HepG2 (cell line): ENCODE data around the gene C5. TPM values are rescaled to one million over a fixed set of nuclear protein-coding genes. Genes with fewer than 3 reads are reported as not detected.

ENCODE experiments used
- ATAC-seq: fragments of 200-7000 bp; cut with Tn5 transposase; 3 replicates; pipeline ENCODE4 v1.9.1; 2020; ENCODE audit warnings: mild to moderate bottlenecking, moderate library complexity
- BruUV-seq: library from RNA; stranded (reverse); fragments of 400-500 nt; replicated peaks from 2 replicates; lab custom pipeline; 2021; lab: Mats Ljungman, UMichigan
- CTCF ChIA-PET: fragments of 300-600 bp; formaldehyde crosslinking; extraction: SDS; loops from one replicate; lab custom pipeline; 2021; ENCODE audit warnings: low total read pairs, inconsistent platforms, low intra/inter-chr PET ratio; lab: Yijun Ruan, JAX
- POLR2A ChIA-PET: fragments of 350-600 bp; sonication (Branson Sonifier 250); formaldehyde crosslinking; loops from one replicate; lab custom pipeline; 2020; ENCODE audit warnings: antibody characterized with exemption, inconsistent platforms; lab: Yijun Ruan, JAX
- DNase-seq: peaks from one replicate; pipeline ENCODE4 v3.0.0-alpha.2; 2015; ENCODE audit warnings: low spot score
- FAIRE-seq: peaks from 3 replicates; lab custom pipeline; 2011; peaks lifted over from hg19 to GRCh38; lab: Jason Lieb, UNC
- H2AFZ ChIP-seq: one replicate; pipeline ENCODE4 v1.6.1; 2011; ENCODE audit warnings: low read length, inconsistent platforms
- H3K27ac ChIP-seq: fragments of 300-600 bp; 3 replicates; pipeline ENCODE4 v1.8.0; 2011; ENCODE audit warnings: mixed run types, mild to moderate bottlenecking, mixed read lengths, low read length, inconsistent platforms; ENCODE audit not compliant: insufficient read depth; ENCODE audit errors: extremely low read length
- H3K27me3 ChIP-seq, 2 experiments: fragments of 200-600 bp in 1 of 2; 2 replicates in 1 of 2; 3 replicates in 1 of 2; pipeline versions ENCODE4 v1.6.0 to v1.8.0; 2011; ENCODE audit warnings: low read length in 2 of 2, mild to moderate bottlenecking in 2 of 2, moderate library complexity in 2 of 2, inconsistent platforms in 1 of 2; ENCODE audit not compliant: insufficient read depth in 2 of 2, control insufficient read depth in 1 of 2
- H3K36me3 ChIP-seq, 2 experiments: fragments of 200-600 bp in 1 of 2; replicated peaks in 1 of 2; 2 replicates in 1 of 2; 3 replicates in 1 of 2; pipeline versions ENCODE4 v1.5.1 to v1.8.0; 2011; ENCODE audit warnings: low read length in 2 of 2, inconsistent platforms in 1 of 2; ENCODE audit not compliant: insufficient read depth in 2 of 2, control insufficient read depth in 1 of 2
- H3K4me1 ChIP-seq: 2 replicates; pipeline ENCODE4 v1.5.1; 2012; ENCODE audit warnings: low read length, inconsistent platforms; ENCODE audit not compliant: insufficient read depth
- H3K4me2 ChIP-seq: 2 replicates; pipeline ENCODE4 v1.6.0; 2011; ENCODE audit warnings: low read depth, low read length, inconsistent platforms
- H3K4me3 ChIP-seq, 3 experiments: fragments of 200-600 bp in 1 of 3; sonication (generic), shearing (Covaris generic) in 1 of 3; replicated peaks in 1 of 3; 2 replicates each; pipeline ENCODE4 v1.5.1; 2011 to 2016; ENCODE audit warnings: low read length in 3 of 3, inconsistent platforms in 2 of 3, low read depth in 2 of 3, mild to moderate bottlenecking in 2 of 3, control low read depth in 1 of 3, mixed read lengths in 1 of 3; ENCODE audit not compliant: insufficient read depth in 1 of 3
- H3K79me2 ChIP-seq: one replicate; pipeline ENCODE4 v1.6.1; 2011; ENCODE audit warnings: low read length, inconsistent platforms; ENCODE audit not compliant: insufficient read depth
- H3K9ac ChIP-seq: 2 replicates; pipeline ENCODE4 v1.6.0; 2011; ENCODE audit warnings: mild to moderate bottlenecking, low read depth, low read length, inconsistent platforms; ENCODE audit not compliant: insufficient read depth
- H3K9me3 ChIP-seq: 2 replicates; pipeline ENCODE4 v1.5.1; 2012; ENCODE audit warnings: mild to moderate bottlenecking, low read length
- H4K20me1 ChIP-seq: 2 replicates; pipeline ENCODE4 v1.6.0; 2011; ENCODE audit warnings: inconsistent platforms, mild to moderate bottlenecking, low read length, moderate library complexity; ENCODE audit not compliant: insufficient read depth
- CBFB ChIP-seq: sonication (generic); formaldehyde crosslinking; IDR thresholded peaks from 2 replicates; pipeline ENCODE4 v1.4.0; 2020; ENCODE audit warnings: missing genetic modification reagents
- CHCHD3 ChIP-seq: sonication (generic); formaldehyde crosslinking; IDR thresholded peaks from 2 replicates; pipeline ENCODE4 v1.8.0; 2022; ENCODE audit warnings: mild to moderate bottlenecking, missing genetic modification reagents, moderate library complexity
- DPF2 ChIP-seq: sonication (generic); formaldehyde crosslinking; IDR thresholded peaks from 2 replicates; pipeline ENCODE4 v1.4.0; 2020; ENCODE audit warnings: mild to moderate bottlenecking, low read depth, missing genetic modification reagents, borderline replicate concordance
- HOXA5 ChIP-seq: sonication (generic); formaldehyde crosslinking; IDR thresholded peaks from 2 replicates; pipeline ENCODE4 v1.4.0; 2020; ENCODE audit warnings: missing genetic modification reagents
- JUND ChIP-seq: sonication (generic); formaldehyde crosslinking; IDR thresholded peaks from 2 replicates; pipeline ENCODE4 v1.8.0; 2022; ENCODE audit warnings: mild to moderate bottlenecking, missing genetic modification reagents
- ZBTB42 ChIP-seq: sonication (generic); formaldehyde crosslinking; IDR thresholded peaks from 2 replicates; pipeline ENCODE4 v1.5.0; 2020; ENCODE audit warnings: mild to moderate bottlenecking, missing genetic modification reagents
- ZNF788 ChIP-seq: sonication (generic); formaldehyde crosslinking; IDR thresholded peaks from 2 replicates; pipeline ENCODE4 v1.5.0; 2020; ENCODE audit warnings: mild to moderate bottlenecking, missing genetic modification reagents, borderline replicate concordance
- WGBS: methylation state at CpG from one replicate; pipeline ENCODE4 v1.1.6; 2017; ENCODE audit warnings: low lambda C conversion rate; 5-methylcytosine and 5-hydroxymethylcytosine counted together
- in situ Hi-C: cut with HindIII; loops from 2 replicates; pipeline ENCODE4 v1.10.0; 2017; ENCODE audit warnings: low pct_unique_long_range_greater_than_20kb; ENCODE audit not compliant: extremely low pct_ligation_motif_present
- intact Hi-C: fragments of 100-400 bp; cut with micrococcal nuclease; formaldehyde crosslinking; loops from one replicate; pipeline ENCODE4 v1.10.0; 2022; ENCODE audit not compliant: unreplicated experiment
- polyA plus RNA-seq, 8 experiments: library from polyadenylated mRNA; depleted of rRNA in 3 of 8; stranded (reverse) in 7 of 8; unstranded in 1 of 8; fragments of >200 nt; fragmentation: Illumina TruSeq in 4 of 8; extraction: Trizol in 4 of 8; gene quantifications; 2 replicates each; pipeline versions ENCODE4 v1.2.1 to v1.2.3, GENCODE V29; 2011 to 2016; ENCODE audit warnings: low read depth in 4 of 8, missing spikeins in 1 of 8, mixed read lengths in 1 of 8; ENCODE audit not compliant: insufficient read depth in 1 of 8
- total RNA-seq, 5 experiments: library from RNA; depleted of rRNA; stranded (reverse); fragments of >200 nt; fragmentation: Illumina TruSeq; extraction: Trizol; gene quantifications; 2 replicates each; pipeline ENCODE4 v1.2.3, GENCODE V29; 2016; ENCODE audit warnings: low read depth in 1 of 5
- TF ChIP-seq, protein P1 (sequence below): sonication (generic); formaldehyde crosslinking; IDR thresholded peaks from 2 replicates; pipeline ENCODE4 v1.9.0; 2021; ENCODE audit warnings: missing genetic modification reagents, borderline replicate concordance
- TF ChIP-seq, protein P2 (sequence below): sonication (generic); formaldehyde crosslinking; IDR thresholded peaks from 2 replicates; pipeline ENCODE4 v1.4.0; 2020; ENCODE audit warnings: missing genetic modification reagents, borderline replicate concordance
- TF ChIP-seq, protein P3 (sequence below): sonication (generic); formaldehyde crosslinking; IDR thresholded peaks from 2 replicates; pipeline ENCODE4 v1.5.0; 2020; ENCODE audit warnings: mild to moderate bottlenecking, low read depth, missing genetic modification reagents, borderline replicate concordance
- TF ChIP-seq, protein P4 (sequence below): sonication (generic); formaldehyde crosslinking; IDR thresholded peaks from 2 replicates; pipeline ENCODE4; 2020; ENCODE audit warnings: missing genetic modification reagents, mild to moderate bottlenecking, borderline replicate concordance
- TF ChIP-seq, protein P5 (sequence below): IDR thresholded peaks from 2 replicates; pipeline ENCODE4 v1.6.1; 2016; ENCODE audit warnings: control low read depth

The C5 gene
- total and polyA plus RNA-seq, 2 of the 13 experiments (the other 11 are each of a cell fraction or from before 2014, with no cell fraction given), result 57.6 to 192 TPM

DNA sequence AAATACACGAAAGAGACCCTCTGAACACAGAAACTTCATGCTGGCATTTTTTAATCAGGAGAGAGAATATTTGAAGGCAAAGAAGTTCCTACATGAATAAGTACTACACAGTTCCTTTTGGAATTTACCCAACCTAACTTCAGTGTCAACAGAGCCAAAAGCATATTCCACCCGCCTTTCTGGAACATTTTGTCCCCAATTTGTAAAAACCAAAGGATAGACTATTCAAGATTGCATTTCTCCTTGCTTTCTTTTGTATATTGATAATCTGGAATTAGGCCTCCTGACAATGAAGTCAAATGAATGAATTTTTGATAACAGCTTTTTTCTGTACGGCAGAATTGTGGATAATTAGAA is 84.1 kb downstream of the C5 start (continued):
- TF ChIP-seq, protein P1, sequence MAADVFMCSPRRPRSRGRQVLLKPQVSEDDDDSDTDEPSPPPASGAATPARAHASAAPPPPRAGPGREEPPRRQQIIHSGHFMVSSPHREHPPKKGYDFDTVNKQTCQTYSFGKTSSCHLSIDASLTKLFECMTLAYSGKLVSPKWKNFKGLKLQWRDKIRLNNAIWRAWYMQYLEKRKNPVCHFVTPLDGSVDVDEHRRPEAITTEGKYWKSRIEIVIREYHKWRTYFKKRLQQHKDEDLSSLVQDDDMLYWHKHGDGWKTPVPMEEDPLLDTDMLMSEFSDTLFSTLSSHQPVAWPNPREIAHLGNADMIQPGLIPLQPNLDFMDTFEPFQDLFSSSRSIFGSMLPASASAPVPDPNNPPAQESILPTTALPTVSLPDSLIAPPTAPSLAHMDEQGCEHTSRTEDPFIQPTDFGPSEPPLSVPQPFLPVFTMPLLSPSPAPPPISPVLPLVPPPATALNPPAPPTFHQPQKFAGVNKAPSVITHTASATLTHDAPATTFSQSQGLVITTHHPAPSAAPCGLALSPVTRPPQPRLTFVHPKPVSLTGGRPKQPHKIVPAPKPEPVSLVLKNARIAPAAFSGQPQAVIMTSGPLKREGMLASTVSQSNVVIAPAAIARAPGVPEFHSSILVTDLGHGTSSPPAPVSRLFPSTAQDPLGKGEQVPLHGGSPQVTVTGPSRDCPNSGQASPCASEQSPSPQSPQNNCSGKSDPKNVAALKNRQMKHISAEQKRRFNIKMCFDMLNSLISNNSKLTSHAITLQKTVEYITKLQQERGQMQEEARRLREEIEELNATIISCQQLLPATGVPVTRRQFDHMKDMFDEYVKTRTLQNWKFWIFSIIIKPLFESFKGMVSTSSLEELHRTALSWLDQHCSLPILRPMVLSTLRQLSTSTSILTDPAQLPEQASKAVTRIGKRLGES (CRISPR knock-in tag), result no peak
- TF ChIP-seq, protein P2, sequence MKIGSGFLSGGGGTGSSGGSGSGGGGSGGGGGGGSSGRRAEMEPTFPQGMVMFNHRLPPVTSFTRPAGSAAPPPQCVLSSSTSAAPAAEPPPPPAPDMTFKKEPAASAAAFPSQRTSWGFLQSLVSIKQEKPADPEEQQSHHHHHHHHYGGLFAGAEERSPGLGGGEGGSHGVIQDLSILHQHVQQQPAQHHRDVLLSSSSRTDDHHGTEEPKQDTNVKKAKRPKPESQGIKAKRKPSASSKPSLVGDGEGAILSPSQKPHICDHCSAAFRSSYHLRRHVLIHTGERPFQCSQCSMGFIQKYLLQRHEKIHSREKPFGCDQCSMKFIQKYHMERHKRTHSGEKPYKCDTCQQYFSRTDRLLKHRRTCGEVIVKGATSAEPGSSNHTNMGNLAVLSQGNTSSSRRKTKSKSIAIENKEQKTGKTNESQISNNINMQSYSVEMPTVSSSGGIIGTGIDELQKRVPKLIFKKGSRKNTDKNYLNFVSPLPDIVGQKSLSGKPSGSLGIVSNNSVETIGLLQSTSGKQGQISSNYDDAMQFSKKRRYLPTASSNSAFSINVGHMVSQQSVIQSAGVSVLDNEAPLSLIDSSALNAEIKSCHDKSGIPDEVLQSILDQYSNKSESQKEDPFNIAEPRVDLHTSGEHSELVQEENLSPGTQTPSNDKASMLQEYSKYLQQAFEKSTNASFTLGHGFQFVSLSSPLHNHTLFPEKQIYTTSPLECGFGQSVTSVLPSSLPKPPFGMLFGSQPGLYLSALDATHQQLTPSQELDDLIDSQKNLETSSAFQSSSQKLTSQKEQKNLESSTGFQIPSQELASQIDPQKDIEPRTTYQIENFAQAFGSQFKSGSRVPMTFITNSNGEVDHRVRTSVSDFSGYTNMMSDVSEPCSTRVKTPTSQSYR (CRISPR knock-in tag), result no peak
- TF ChIP-seq CHCHD3 (CRISPR knock-in tag) (no peak), JUND (CRISPR knock-in tag) (no peak)

DNA sequence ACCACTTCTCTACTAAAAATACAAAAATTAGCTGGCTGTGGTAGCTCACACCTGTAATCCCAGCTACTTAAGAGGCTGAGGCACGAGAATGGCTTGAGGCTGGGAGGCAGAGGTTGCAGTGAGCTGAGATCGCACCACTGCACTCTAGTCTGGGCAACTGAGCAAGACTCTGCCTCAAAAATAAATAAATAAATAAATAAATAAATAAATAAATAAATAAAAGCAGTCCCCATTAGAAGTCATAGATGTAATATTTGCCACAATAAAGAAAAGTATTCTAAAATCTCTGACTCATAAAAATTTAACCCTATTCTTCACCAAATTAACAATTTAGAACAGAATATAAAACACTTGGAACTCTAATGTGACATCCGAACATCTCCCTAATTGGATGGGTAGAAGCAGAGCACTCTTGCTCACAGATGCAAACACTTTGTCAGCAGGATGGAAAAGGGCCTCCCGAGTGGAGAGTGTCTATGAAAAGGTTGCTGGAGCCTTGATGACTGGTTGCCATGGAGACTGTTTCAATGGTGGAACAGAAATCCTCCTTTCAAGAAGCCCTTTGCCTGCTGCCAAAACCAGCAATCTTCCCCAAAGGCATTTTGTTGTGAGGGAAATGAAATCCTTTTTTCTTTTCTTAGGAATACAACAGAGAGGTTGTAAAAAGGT is 84.6 kb downstream of the C5 start:
- Histone ChIP-seq H2AFZ (no peak overlapping the region), H3K79me2 (no peaks in the 10 kb centered on the region), H3K9me3 (no peaks in the 10 kb centered on the region), H3K4me3 (no peak overlapping the region), H3K27ac (no peak overlapping the region), H3K9ac (no peak overlapping the region), H3K27me3 (no peaks in the 10 kb centered on the region), H4K20me1 (no peaks in the 10 kb centered on the region), H3K36me3 (peaks cover 14 to 61% of the 10 kb centered on the region in 2 experiments), H3K4me2 (no peak overlapping the region), H3K4me1 (peaks cover 8% of the 10 kb centered on the region)
- BruUV-seq, result no TSS peak
- intact Hi-C loops, result no loop called here
- POLR2A ChIA-PET, result no interaction called here
- ATAC-seq (no peak), DNase-seq (no peak), FAIRE-seq (no peak)
- 91% methylated on average over 4 of the region's 4 CpGs for WGBS
- in situ Hi-C loops, result no loop called here
- CTCF ChIA-PET, result no interaction called here
- TF ChIP-seq ZNF788 (no peak), ZBTB42 (no peak), DPF2 (CRISPR knock-in tag) (no peak), CBFB (CRISPR knock-in tag) (no peak), HOXA5 (no peak)
- TF ChIP-seq, protein P3, sequence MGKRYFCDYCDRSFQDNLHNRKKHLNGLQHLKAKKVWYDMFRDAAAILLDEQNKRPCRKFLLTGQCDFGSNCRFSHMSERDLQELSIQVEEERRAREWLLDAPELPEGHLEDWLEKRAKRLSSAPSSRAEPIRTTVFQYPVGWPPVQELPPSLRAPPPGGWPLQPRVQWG, result no peak
- TF ChIP-seq, protein P4, sequence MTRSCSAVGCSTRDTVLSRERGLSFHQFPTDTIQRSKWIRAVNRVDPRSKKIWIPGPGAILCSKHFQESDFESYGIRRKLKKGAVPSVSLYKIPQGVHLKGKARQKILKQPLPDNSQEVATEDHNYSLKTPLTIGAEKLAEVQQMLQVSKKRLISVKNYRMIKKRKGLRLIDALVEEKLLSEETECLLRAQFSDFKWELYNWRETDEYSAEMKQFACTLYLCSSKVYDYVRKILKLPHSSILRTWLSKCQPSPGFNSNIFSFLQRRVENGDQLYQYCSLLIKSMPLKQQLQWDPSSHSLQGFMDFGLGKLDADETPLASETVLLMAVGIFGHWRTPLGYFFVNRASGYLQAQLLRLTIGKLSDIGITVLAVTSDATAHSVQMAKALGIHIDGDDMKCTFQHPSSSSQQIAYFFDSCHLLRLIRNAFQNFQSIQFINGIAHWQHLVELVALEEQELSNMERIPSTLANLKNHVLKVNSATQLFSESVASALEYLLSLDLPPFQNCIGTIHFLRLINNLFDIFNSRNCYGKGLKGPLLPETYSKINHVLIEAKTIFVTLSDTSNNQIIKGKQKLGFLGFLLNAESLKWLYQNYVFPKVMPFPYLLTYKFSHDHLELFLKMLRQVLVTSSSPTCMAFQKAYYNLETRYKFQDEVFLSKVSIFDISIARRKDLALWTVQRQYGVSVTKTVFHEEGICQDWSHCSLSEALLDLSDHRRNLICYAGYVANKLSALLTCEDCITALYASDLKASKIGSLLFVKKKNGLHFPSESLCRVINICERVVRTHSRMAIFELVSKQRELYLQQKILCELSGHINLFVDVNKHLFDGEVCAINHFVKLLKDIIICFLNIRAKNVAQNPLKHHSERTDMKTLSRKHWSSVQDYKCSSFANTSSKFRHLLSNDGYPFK (CRISPR knock-in tag), result no peak
- TF ChIP-seq, protein P5, sequence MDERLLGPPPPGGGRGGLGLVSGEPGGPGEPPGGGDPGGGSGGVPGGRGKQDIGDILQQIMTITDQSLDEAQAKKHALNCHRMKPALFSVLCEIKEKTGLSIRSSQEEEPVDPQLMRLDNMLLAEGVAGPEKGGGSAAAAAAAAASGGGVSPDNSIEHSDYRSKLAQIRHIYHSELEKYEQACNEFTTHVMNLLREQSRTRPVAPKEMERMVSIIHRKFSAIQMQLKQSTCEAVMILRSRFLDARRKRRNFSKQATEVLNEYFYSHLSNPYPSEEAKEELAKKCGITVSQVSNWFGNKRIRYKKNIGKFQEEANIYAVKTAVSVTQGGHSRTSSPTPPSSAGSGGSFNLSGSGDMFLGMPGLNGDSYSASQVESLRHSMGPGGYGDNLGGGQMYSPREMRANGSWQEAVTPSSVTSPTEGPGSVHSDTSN (CRISPR knock-in tag), result no peak
